ENCODE data around the gene DEDD2. TPM values are rescaled to one million over a fixed set of nuclear protein-coding genes. Genes with fewer than 3 reads are reported as not detected.

The DEDD2 gene
- total RNA-seq, 1 donor from 2014 or later = 35.6 TPM

GRCh38 chr19:42168206-42168605 lies 49.3 kb downstream of the DEDD2 start:
- intact Hi-C loops (cut with DNase I) = no loop called here
- H3K4me1 ChIP-seq = no peaks in the 10 kb centered on the region
- ATAC-seq (no peak), DNase-seq (no peak)
- no peaks in the 10 kb centered on the region for H3K9me3 ChIP-seq
- peaks cover 12% of the 10 kb centered on the region for H3K27me3 ChIP-seq (ENCODE audit: low read depth)
- H3K36me3 ChIP-seq = no peaks in the 10 kb centered on the region
- no peak overlapping the region for H3K27ac ChIP-seq
- TF ChIP-seq CTCF (IDR thresholded peaks at IDR 0.05) = no peak
- H3K4me3 ChIP-seq = no peak overlapping the region

- Histone ChIP-seq H3K4me1 (no peaks in the 10 kb centered on the region), H3K27ac (no peak overlapping the region), H3K27me3 (ENCODE audit: low read depth) (peaks cover 10% of the 10 kb centered on the region), H3K4me3 (no peak overlapping the region), H3K9me3 (no peaks in the 10 kb centered on the region), H3K36me3 (no peaks in the 10 kb centered on the region)
- ATAC-seq (no peak), DNase-seq (no peak)
- intact Hi-C loops (cut with DNase I) = no loop called here
- no peak for TF ChIP-seq CTCF (IDR thresholded peaks at IDR 0.05)
Measured at GRCh38 chr19:42166316-42166715, 51.2 kb downstream of the DEDD2 start.

GRCh38 chr19:42165146-42165545 lies 52.3 kb downstream of the DEDD2 start:
- H3K4me3 ChIP-seq = no peak overlapping the region
- no peaks in the 10 kb centered on the region for H3K9me3 ChIP-seq
- H3K36me3 ChIP-seq = no peaks in the 10 kb centered on the region
- intact Hi-C loops (cut with DNase I) = no loop called here
- no peak for DNase-seq
- H3K27ac ChIP-seq = no peak overlapping the region
- no peak for ATAC-seq
- no peak for TF ChIP-seq CTCF (IDR thresholded peaks at IDR 0.05)
- H3K27me3 ChIP-seq (ENCODE audit: low read depth) = peaks cover 10% of the 10 kb centered on the region
- no peaks in the 10 kb centered on the region for H3K4me1 ChIP-seq

- no peak overlapping the region for H3K27ac ChIP-seq
- H3K9me3 ChIP-seq = no peaks in the 10 kb centered on the region
- peaks cover 12% of the 10 kb centered on the region for H3K27me3 ChIP-seq (ENCODE audit: low read depth)
- H3K4me3 ChIP-seq = no peak overlapping the region
- H3K4me1 ChIP-seq = no peaks in the 10 kb centered on the region
- ATAC-seq = no peak
- intact Hi-C loops (cut with DNase I) = no loop called here
- no peak for DNase-seq
- TF ChIP-seq CTCF (IDR thresholded peaks at IDR 0.05) = no peak
- H3K36me3 ChIP-seq = no peaks in the 10 kb centered on the region
Measured at GRCh38 chr19:42161616-42162263, 55.7 kb downstream of the DEDD2 start.

GRCh38 chr19:42159942-42160341 lies 57.5 kb downstream of the DEDD2 start:
- H3K4me3 ChIP-seq = no peak overlapping the region
- no peak for TF ChIP-seq CTCF (IDR thresholded peaks at IDR 0.05)
- DNase-seq (no peak), ATAC-seq (no peak)
- H3K27me3 ChIP-seq (ENCODE audit: low read depth) = peaks cover 17% of the 10 kb centered on the region
- H3K4me1 ChIP-seq = no peaks in the 10 kb centered on the region
- H3K9me3 ChIP-seq = no peaks in the 10 kb centered on the region
- H3K27ac ChIP-seq = no peak overlapping the region
- H3K36me3 ChIP-seq = no peaks in the 10 kb centered on the region
- intact Hi-C loops (cut with DNase I) = no loop called here

Measured in lower lobe of right lung (tissue), 2 donors.